Keratinocyte (primary cell): ENCODE data around the gene CMSS1. TPM values are rescaled to one million over a fixed set of nuclear protein-coding genes. Genes with fewer than 3 reads are reported as not detected.

Source experiments
- DNase-seq: peaks from one replicate; pipeline ENCODE4 v3.0.0-alpha.2; 2011; ENCODE audit warnings: low read depth, missing footprints, low spot score
- FAIRE-seq: peaks from 2 replicates; lab custom pipeline; 2011; peaks lifted over from hg19 to GRCh38; lab: Jason Lieb, UNC
- H2AFZ ChIP-seq: 2 replicates; pipeline ENCODE4 v1.6.0; 2012; ENCODE audit warnings: low read length, control low read depth, inconsistent platforms; ENCODE audit not compliant: control insufficient read depth
- H3K27ac ChIP-seq: 2 replicates; pipeline ENCODE4 v1.5.1; 2011; ENCODE audit warnings: low read length; ENCODE audit not compliant: control insufficient read depth, insufficient read depth
- H3K27me3 ChIP-seq: 3 replicates; pipeline ENCODE4 v1.6.0; 2011; ENCODE audit warnings: low read length; ENCODE audit not compliant: control insufficient read depth, insufficient read depth; ENCODE audit errors: extremely low read depth
- H3K36me3 ChIP-seq, 2 experiments: 2 replicates in 1 of 2; 3 replicates in 1 of 2; pipeline ENCODE4 v1.5.1; 2011; ENCODE audit warnings: low read length in 2 of 2, mild to moderate bottlenecking in 1 of 2; ENCODE audit not compliant: control insufficient read depth in 2 of 2, insufficient read depth in 2 of 2; ENCODE audit errors: extremely low read depth in 1 of 2
- H3K4me1 ChIP-seq: 3 replicates; pipeline ENCODE4 v1.5.1; 2011; ENCODE audit warnings: low read length; ENCODE audit not compliant: control insufficient read depth, insufficient read depth; ENCODE audit errors: extremely low read depth
- H3K4me2 ChIP-seq: 3 replicates; pipeline ENCODE4 v1.6.0; 2011; ENCODE audit warnings: low read depth, low read length; ENCODE audit not compliant: control insufficient read depth, insufficient read depth; ENCODE audit errors: extremely low read depth
- H3K4me3 ChIP-seq, 3 experiments: fragments of 200-600 bp in 1 of 3; sonication (generic) in 1 of 3; 2 replicates in 2 of 3; 3 replicates in 1 of 3; pipeline ENCODE4 v1.5.1; 2011 to 2016; ENCODE audit warnings: low read length in 3 of 3, mild to moderate bottlenecking in 3 of 3, control low read depth in 2 of 3, inconsistent platforms in 1 of 3, low read depth in 1 of 3, mixed read lengths in 1 of 3, mixed run types in 1 of 3, moderate library complexity in 1 of 3; ENCODE audit not compliant: control insufficient read depth in 2 of 3, insufficient read depth in 2 of 3; ENCODE audit errors: extremely low read depth in 1 of 3
- H3K79me2 ChIP-seq: 2 replicates; pipeline ENCODE4 v1.6.0; 2012; ENCODE audit warnings: low read length; ENCODE audit not compliant: control insufficient read depth, insufficient read depth
- H3K9ac ChIP-seq: 3 replicates; pipeline ENCODE4 v1.6.0; 2011; ENCODE audit warnings: low read length; ENCODE audit not compliant: control insufficient read depth, insufficient read depth; ENCODE audit errors: extremely low read depth
- H3K9me1 ChIP-seq: 3 replicates; pipeline ENCODE4 v1.6.0; 2011; ENCODE audit warnings: low read length; ENCODE audit not compliant: control insufficient read depth, insufficient read depth; ENCODE audit errors: extremely low read depth
- H3K9me3 ChIP-seq: 2 replicates; pipeline ENCODE4 v1.5.1; 2012; ENCODE audit warnings: low read depth, low read length; ENCODE audit not compliant: control insufficient read depth
- H4K20me1 ChIP-seq: 3 replicates; pipeline ENCODE4 v1.6.0; 2011; ENCODE audit warnings: low read length; ENCODE audit not compliant: control insufficient read depth, insufficient read depth; ENCODE audit errors: extremely low read depth
- EZH2 ChIP-seq: IDR thresholded peaks from one replicate; pipeline ENCODE4 v1.6.1; 2012; ENCODE audit warnings: inconsistent platforms, mild to moderate bottlenecking, low read length, moderate library complexity
- dilution Hi-C: fragments of 300-500 bp; cut with MboI; formaldehyde crosslinking; loops from one replicate; pipeline ENCODE4 v1.7.0; 2020; ENCODE audit warnings: low sequenced_read_pairs; ENCODE audit not compliant: extremely low pct_ligation_motif_present
- polyA plus RNA-seq, 5 experiments: library from polyadenylated mRNA; depleted of rRNA in 3 of 5; stranded (reverse) in 3 of 5; stranded (forward) in 1 of 5; unstranded in 1 of 5; fragments of >200 nt; gene quantifications; 1 replicate in 1 of 5; 2 replicates in 3 of 5; 3 replicates in 1 of 5; pipeline versions ENCODE4 v1.2.1 to v1.2.3, GENCODE V29; 2011 to 2012; ENCODE audit warnings: missing spikeins in 2 of 5, low read depth in 1 of 5, low replicate concordance in 1 of 5
- TF ChIP-seq, protein P1 (sequence below), 3 experiments: IDR thresholded peaks in 1 of 3; conservative IDR thresholded peaks in 1 of 3; optimal IDR thresholded peaks in 1 of 3; 2 replicates in 2 of 3; 3 replicates in 1 of 3; pipeline versions ENCODE3 to v1.5.1; 2011; ENCODE audit warnings: low read length in 3 of 3, mild to moderate bottlenecking in 3 of 3, moderate library complexity in 2 of 3, control low read depth in 1 of 3, inconsistent platforms in 1 of 3; ENCODE audit not compliant: insufficient read depth in 2 of 3; ENCODE audit errors: extremely low read depth in 1 of 3

The CMSS1 gene
- polyA plus RNA-seq, 1 donor (not counting 4 experiments of a cell fraction or from before 2014, with no cell fraction given), result 37.2 TPM

DNA sequence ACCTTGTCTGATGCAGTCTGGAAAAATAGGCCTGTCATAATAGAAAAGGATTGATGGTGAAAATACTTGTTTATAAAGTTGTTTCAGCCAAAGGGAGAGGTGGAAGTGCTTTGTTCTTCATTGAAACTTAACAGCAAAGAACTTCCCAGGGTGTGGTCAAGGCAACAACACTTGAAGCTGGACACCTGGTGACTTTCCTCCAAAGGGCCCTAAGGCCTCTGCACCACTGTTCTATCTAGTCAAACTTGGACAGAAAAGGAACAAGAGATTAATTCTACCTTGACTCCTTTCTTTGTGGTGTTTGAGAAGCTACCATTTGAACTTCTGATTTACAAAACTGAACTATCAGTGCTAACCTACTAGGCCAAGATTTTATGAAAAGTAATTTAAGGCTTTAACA lies 102.0 kb downstream of the CMSS1 start:
- no peaks in the 10 kb centered on the region for H3K9me3 ChIP-seq
- H2AFZ ChIP-seq, result no peak overlapping the region
- H3K4me2 ChIP-seq, result no peak overlapping the region
- TF ChIP-seq, protein P1, sequence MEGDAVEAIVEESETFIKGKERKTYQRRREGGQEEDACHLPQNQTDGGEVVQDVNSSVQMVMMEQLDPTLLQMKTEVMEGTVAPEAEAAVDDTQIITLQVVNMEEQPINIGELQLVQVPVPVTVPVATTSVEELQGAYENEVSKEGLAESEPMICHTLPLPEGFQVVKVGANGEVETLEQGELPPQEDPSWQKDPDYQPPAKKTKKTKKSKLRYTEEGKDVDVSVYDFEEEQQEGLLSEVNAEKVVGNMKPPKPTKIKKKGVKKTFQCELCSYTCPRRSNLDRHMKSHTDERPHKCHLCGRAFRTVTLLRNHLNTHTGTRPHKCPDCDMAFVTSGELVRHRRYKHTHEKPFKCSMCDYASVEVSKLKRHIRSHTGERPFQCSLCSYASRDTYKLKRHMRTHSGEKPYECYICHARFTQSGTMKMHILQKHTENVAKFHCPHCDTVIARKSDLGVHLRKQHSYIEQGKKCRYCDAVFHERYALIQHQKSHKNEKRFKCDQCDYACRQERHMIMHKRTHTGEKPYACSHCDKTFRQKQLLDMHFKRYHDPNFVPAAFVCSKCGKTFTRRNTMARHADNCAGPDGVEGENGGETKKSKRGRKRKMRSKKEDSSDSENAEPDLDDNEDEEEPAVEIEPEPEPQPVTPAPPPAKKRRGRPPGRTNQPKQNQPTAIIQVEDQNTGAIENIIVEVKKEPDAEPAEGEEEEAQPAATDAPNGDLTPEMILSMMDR (optimal IDR thresholded peaks at IDR 0.05 in 1 of 3, IDR thresholded peaks at IDR 0.05 in 1 of 3, conservative IDR thresholded peaks at IDR 0.05 in 1 of 3; ENCODE audit: extremely low read depth in 1 of 3, insufficient read depth in 2 of 3, low read length in 3 of 3), result no peak
- no peak for TF ChIP-seq EZH2
- H4K20me1 ChIP-seq, result no peaks in the 10 kb centered on the region
- no peak for DNase-seq
- FAIRE-seq, result no peak
- dilution Hi-C loops, result no loop called here
- H3K27me3 ChIP-seq, result no peaks in the 10 kb centered on the region
- no peak overlapping the region for H3K4me3 ChIP-seq
- no peaks in the 10 kb centered on the region for H3K9me1 ChIP-seq
- H3K79me2 ChIP-seq, result no peaks in the 10 kb centered on the region
- H3K4me1 ChIP-seq, result peaks cover 17% of the 10 kb centered on the region
- H3K9ac ChIP-seq, result no peak overlapping the region
- no peak overlapping the region for H3K27ac ChIP-seq
- no peaks in the 10 kb centered on the region for H3K36me3 ChIP-seq

DNA sequence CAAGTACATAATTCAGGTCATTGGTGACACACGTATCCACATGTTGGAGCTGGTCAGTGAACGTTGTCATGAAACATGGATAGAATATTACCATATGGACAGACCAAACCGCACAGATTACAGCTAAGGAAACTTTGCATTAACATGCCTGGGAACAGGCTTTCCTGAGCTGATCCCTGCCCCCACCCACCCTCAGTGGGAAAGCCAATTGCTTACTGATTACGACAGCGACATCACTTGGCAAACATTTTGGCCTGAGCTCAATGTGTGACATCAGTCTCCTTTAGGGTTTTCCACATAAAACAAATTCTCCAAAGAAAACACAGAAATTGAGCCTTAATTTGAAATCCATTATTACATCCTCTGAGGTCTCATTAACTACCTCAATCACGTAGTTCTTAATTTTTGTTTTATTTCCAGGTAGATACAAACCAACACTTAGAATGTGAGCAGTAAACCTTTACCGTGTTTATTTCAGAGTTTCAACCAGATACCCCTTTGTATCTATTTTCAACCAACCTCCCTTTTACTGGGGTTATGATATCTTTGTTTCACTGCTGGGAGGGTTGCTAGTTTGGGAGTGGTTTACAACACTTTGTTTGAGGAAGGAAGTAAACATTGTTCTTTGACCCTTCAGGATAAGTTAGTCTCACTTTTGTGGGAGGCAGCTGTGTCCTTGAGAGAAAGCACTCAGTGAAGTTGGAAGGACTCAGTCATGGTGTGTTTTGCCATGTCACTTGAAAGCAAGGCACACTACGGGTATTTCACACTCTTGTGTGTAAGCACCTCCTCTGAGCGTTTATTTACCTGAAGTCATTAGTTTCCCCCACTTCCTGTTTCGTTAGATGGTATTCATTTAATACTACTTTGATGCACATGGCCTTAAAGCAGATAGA lies 103.1 kb downstream of the CMSS1 start:
- H3K27me3 ChIP-seq, result no peaks in the 10 kb centered on the region
- H4K20me1 ChIP-seq, result no peaks in the 10 kb centered on the region
- no peak overlapping the region for H3K27ac ChIP-seq
- no peaks in the 10 kb centered on the region for H3K79me2 ChIP-seq
- H3K4me3 ChIP-seq, result no peak overlapping the region
- H2AFZ ChIP-seq, result no peak overlapping the region
- dilution Hi-C loops, result no loop called here
- no peaks in the 10 kb centered on the region for H3K9me1 ChIP-seq
- no peaks in the 10 kb centered on the region for H3K36me3 ChIP-seq
- no peak overlapping the region for H3K9ac ChIP-seq
- H3K4me2 ChIP-seq, result no peak overlapping the region
- TF ChIP-seq, protein P1 (optimal IDR thresholded peaks at IDR 0.05 in 1 of 3, IDR thresholded peaks at IDR 0.05 in 1 of 3, conservative IDR thresholded peaks at IDR 0.05 in 1 of 3; ENCODE audit: extremely low read depth in 1 of 3, insufficient read depth in 2 of 3, low read length in 3 of 3), result no peak
- no peak for TF ChIP-seq EZH2
- H3K4me1 ChIP-seq, result peaks cover 23% of the 10 kb centered on the region
- no peak for DNase-seq
- FAIRE-seq, result peak; percentile 53
- H3K9me3 ChIP-seq, result no peaks in the 10 kb centered on the region
